Fibroblast of pulmonary artery (primary cell): ENCODE data around the gene TMEM179B.

Experiments used
- DNase-seq: peaks from one replicate; pipeline ENCODE4 v3.0.0-alpha.2; 2010; ENCODE audit warnings: low read depth
- H3K4me3 ChIP-seq: replicated peaks from 2 replicates; pipeline ENCODE4 v1.5.1; 2011; ENCODE audit warnings: low read depth, mild to moderate bottlenecking, control low read depth, low read length, moderate library complexity
- CTCF ChIP-seq: IDR thresholded peaks from 2 replicates; pipeline ENCODE4 v1.5.1; 2011; ENCODE audit warnings: mild to moderate bottlenecking, control low read depth, low read length, inconsistent platforms; ENCODE audit errors: missing control alignments

TMEM179B gene

DNA sequence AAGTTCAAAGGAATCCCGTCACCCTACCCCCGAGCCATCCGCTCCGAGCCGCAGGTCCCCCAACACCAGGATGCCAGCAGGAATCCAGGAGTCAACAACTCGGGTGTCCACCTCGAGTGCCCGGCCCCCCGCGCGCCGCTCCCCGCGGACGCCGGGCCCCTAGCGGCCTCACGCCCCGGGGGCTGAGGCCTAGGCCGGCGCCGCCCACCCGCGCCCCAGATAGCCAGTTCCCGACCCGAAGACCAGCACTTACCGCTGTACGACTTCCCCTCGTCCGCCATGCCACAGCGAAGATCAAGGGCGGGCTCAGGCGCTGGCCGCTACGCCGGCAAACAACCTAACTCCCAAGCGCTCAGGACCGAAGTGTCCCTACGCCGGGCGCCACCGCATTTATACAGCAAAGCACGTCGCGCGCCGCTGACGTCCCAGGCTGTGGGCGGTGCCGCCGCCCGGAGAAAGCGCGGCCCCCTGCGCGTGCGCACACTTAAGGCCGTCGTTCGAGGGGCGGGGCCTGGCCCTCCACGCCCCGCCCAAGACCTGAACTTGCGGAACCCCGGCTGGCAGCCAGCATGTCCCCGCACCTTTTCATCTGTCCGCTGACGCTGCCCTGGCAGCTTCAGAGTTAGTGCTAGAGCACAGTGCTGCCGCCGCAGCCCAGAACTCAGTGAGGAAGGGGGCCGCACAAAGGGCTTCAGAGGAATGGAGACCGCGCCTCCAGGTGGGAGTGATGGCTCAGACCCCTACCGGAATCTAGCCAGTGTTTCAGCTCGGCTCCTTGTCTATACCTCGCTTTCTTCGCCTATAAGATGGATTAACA lies 18.1 kb downstream of the TMEM179B start, which contains the start of gene NXF1:
TSS of gene NXF1 (minus strand) at position 365 of the 817 bp plus-strand sequence. CDS start at position 281, 84 bp downstream.
- H3K4me3 ChIP-seq = peak within 1 kb of the TSS; percentile 95
- DNase-seq = peak; percentile 96
- peak; percentile 9 for TF ChIP-seq CTCF

GRCh38 chr11:62805961-62806441 lies 18.8 kb downstream of the TMEM179B start:
- H3K4me3 ChIP-seq = peak overlapping the region; percentile 95
- TF ChIP-seq CTCF = no peak
- peak; percentile 13 for DNase-seq

GRCh38 chr11:62806611-62807121 lies 19.5 kb downstream of the TMEM179B start:
- TF ChIP-seq CTCF = no peak
- DNase-seq = peak; percentile 48
- H3K4me3 ChIP-seq = no peak overlapping the region

- DNase-seq = no peak
- H3K4me3 ChIP-seq = no peak overlapping the region
- no peak for TF ChIP-seq CTCF
These were observed 23.5 kb downstream of the TMEM179B start for GRCh38 chr11:62810748-62811147.

DNA sequence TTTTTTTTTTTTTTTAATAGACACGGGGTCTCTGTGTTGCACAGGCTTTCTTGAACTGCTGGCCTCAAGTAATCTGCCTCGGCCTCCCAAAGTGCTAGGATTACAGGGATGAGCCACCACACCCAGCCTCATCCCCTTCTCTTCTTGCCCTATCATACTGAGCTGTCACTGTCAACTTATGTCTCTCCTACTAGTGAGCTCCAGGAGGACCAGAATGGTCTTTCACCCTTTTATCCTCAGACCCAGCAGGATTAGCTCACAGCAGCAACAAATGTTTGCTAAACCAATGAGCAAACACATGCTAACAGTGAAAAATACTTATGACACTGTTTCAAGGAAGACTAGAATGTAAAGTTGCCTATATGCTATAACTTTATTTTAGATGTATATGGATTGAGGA lies 24.5 kb downstream of the TMEM179B start:
- TF ChIP-seq CTCF = no peak
- DNase-seq = no peak
- no peak overlapping the region for H3K4me3 ChIP-seq

DNA sequence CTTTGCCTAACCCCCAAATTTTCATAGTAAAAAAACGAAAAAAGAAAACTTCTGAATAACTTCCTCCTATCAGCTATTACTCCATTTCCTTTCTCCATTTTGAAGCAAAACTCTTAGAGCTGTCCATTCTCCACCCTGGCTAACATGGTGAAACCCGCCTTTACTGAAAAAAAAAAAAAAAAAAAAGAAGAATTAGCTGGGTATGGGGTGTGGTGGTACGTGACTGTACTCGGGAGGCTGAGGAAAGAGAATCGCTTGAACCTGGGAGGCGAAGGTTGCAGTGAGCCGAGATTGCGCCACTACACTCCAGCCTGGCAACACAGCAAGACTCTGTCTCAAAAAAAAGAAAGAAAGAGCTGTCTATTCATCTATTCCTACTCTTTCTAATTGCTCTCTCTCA lies 29.4 kb downstream of the TMEM179B start:
- H3K4me3 ChIP-seq = no peak overlapping the region
- DNase-seq = no peak
- TF ChIP-seq CTCF = no peak
